Activated CD4-positive, alpha-beta T cell treated with anti-CD3 and anti-CD28 coated beads, Interleukin-2, amount 50 U/mL, for 1 hour (primary cell): ENCODE measurements around the gene TMEM164.

Source experiments
- DNase-seq: peaks from one replicate; pipeline ENCODE4 v3.0.0-alpha.2; 2020

The TMEM164 gene

GRCh38 chrX:110042496-110042895, 39.6 kb downstream of the TMEM164 start:
- DNase-seq: no peak

DNA sequence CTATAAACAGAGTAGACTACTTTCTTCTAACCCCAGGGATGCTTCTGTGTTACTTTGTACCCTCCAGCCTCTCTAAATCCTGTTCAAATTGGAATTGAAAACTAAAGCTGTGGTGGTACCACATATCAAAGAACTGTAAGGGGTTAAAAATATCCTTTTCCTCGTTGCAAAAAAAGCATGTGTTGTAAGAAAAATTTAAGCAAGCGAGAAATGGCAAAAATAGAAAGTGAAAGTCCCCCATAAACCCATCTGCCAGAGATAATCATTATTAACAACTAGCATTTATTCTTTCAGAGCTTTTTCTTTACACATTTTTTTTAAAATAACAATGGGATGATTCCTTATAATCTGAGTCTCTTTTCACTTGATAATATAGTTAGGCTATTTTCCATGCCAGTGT, 40.6 kb downstream of the TMEM164 start:
- no peak for DNase-seq

- no peak for DNase-seq
Measured at GRCh38 chrX:110044346-110045249, 41.7 kb downstream of the TMEM164 start.

DNA sequence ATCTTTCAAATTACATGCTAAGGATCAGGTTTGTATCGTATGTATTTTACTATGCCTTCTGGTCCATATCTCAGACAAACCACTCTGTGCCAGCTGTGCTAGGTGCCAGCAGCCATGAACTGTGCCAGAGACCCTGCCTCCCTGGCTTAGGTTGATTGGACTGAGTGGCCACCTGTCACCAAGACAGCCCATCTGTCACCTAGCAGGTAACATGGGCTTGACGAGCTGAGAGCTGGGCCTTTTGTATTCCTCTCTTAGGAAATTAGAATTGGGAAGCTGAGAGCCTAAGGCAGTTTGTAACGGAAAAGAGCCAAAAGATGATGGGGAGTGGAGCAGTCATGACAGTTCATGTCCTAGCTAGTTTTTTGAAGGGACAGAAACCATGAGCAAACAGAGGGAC, 42.5 kb downstream of the TMEM164 start:
- DNase-seq: no peak

DNA sequence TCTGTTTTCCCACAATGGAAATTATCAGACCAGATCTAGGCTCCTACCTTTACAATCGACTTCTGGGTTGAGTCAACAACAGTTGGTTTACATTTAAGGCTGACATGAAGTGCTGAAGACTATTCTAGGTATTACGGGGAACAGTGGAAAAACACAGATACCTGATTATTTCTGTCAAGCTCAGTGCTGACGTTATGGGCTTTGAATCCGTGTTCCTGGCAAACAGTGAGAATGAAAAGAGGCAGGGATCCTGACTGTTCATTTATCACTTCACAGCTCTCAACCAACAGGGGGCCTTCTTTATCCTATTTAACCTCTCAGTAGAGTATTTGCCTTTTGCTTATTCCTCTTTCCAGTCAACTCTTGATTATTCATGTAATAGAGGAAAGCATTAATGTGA, 43.1 kb downstream of the TMEM164 start:
- DNase-seq: no peak

DNA sequence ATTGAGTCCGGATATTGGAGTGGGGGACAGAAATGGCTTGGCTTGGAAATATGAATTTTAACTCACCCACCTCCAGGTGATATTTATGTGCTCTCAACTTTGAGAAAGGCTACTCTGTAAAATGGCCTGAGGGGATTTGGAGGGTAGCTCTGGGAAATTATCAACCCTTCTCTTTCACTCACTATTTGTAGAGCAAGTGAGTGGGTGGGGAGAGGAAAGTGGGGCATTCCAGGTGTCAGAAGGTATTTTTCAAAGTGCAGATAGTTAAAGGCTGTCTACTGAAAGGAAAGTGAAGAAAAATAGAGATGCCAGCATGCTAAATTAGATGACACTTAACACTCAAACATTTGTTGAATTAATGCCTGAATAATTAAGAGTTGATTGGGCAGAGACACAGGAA, 44.1 kb downstream of the TMEM164 start:
- DNase-seq: no peak

DNA sequence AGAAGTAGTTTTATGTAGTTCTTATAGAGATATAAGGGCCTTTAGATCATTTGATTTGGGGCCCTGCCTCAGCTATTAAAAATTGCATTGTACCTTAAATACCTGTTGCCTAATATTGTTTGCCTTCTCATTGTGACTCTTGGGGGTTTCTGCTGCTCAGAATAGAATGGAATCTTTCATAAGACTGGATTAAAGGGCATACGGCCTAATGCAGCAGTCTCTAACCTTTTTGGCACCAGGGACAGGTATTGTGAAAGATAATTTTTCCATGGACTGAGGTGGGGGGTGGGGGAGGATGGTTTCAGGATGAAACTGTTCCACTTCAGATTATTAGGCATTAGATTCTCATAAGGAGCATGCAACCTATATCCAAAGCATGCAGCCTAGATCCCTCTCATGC, 46.2 kb downstream of the TMEM164 start:
- no peak for DNase-seq

DNA sequence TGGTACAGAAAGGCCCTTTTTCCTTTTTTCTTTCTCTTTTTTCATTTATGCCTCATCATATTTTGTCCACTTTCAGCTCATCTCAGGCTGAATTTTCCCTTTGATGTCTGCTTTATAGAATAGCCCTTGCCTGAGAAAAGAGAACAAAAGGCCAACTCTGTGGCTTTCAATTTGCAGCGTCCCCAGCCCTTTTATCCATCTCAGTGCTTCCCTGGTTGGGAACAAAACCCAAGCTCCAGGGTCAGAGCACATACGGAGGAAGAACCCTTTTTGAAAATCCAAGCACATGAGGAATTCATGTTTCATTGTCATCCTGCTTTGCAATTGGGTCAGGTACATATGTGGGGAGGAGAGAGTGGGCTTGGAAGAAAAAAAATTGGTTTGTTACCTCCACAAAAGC, 47.5 kb downstream of the TMEM164 start:
- no peak for DNase-seq

GRCh38 chrX:110050901-110051300, 48.0 kb downstream of the TMEM164 start:
- no peak for DNase-seq

- DNase-seq: no peak
Measured at GRCh38 chrX:110051559-110051958, 48.6 kb downstream of the TMEM164 start.

DNA sequence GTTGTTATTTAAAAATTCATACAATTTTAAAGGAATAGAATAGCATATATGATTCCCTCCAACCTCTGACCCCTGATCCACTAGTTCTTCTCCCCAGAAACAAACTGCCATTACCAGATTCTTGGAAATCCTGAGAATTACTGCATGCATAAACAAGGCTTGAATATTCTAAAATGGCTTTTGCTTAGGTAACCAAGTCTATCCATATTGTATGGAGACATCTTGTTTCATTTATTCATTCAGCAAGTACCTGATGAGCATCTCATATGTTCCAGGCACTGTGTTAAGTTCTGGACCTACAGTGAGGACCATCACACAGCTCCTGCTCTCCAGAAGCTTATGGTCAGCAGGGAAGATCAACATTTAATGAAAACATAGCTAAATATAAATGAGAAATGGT, 49.4 kb downstream of the TMEM164 start:
- DNase-seq: no peak

- DNase-seq: no peak
Measured at GRCh38 chrX:110053453-110053852, 50.5 kb downstream of the TMEM164 start.

- DNase-seq: no peak
Measured at GRCh38 chrX:110055616-110056015, 52.7 kb downstream of the TMEM164 start.

DNA sequence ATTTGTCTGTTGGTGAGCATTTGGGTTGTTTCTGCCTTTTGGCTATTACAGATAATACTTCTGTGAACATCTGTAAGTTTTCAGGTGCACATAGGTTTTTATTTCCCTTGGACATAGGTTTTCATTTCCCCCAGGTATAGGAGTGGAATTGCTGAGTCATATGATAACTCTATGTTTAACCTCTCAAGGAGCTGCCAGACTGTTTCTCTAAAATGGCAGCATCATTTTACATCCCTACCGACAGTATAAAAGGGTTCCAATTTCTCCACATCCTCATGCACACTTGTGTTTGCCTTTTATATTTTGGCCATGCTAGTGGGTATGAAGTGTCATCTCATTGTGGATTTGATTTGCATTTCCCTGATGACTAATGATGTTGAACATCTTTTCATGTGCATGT, 53.5 kb downstream of the TMEM164 start:
- DNase-seq: no peak

DNA sequence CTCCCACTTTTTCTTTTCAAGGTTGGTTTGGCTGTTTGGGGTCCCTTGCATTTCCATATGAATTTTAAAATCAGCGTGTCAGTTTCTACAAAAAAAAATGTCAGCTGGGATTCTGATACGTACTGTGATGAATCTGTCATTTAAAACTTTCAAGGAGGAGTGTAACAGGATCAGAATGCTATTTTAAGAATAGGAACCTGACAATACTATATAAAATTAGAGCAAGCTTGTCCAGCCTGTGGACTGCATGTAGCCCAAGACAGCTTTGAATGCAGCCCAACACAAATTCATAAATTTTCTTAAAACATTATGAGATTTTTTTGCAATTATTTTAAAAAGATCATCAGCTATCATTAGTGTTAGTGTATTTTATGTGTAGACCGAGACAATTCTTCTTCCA, 56.5 kb downstream of the TMEM164 start:
- no peak for DNase-seq

GRCh38 chrX:110060317-110060716, 57.4 kb downstream of the TMEM164 start:
- no peak for DNase-seq

- DNase-seq: no peak
Measured at GRCh38 chrX:110060846-110061537, 58.1 kb downstream of the TMEM164 start.

DNA sequence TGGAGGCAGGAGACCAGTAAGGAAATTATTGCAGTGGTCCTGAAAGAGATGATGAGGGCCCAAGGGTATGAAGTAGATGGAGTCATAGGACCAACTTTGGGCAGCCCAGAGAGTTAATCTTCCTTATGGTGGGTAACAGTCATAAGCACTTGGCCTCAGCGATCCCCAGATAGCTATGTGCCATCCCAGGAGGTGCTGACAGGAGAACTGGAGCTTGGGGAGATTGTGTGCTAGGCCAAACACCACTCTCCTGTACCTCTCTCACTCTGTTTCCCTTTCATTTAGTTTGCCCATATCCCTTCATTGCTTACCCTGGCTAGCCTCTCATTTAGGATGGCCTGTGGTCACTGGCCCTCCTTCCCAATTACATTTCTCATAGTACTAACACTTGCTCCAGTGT, 60.0 kb downstream of the TMEM164 start:
- no peak for DNase-seq

DNA sequence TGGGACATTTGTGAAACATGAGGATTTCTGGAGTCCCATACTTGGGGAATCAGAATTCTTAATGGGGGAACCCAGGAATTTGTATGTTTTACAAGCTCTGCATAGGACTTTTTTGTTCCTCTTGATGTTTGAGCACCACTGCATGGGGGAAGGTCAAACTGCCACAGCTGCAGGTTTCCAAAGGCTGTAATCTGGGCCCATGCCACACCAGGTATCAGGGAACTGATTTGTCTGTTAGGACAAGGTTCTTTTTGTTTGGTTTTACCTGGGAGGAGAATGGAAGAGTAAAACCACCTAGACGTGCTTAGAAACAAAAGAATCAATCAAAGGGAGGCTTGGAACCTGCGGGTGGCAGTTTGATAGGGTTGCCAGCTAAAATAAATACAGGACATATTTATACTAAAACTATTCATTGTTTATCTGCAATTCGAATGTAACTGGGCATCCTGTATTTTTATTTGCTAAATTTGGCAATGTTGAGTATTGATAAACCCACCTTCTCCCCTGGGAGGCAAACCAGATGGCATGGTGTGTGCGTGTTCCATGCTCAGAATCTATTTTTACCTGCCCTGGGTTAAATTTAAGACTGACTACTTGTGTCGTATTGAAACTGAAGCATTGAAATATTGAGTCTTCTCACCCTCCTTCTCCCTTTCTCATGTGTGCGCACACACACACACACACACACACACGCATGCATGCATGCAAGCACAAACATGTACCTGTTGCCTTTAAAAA, 63.7 kb downstream of the TMEM164 start:
- no peak for DNase-seq

GRCh38 chrX:110070970-110071369, 68.1 kb downstream of the TMEM164 start:
- DNase-seq: no peak

DNA sequence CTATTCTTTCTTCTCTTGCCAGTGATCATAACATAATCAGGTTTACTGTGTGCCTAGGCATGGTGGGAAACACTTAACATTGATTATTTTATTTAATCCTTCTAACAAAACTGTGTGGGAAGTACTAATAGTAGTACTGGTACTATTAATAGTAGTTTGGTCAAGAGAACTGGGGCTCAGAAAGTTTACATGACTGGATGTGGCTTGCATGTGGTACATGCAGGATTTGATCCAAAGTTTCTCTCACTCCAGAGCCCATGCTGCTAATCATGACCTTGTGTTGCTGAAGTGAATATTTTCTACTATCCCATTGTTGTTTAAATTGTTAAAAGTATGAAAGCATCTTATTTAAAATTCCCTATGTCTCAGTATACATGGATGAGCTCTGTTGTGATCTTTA, 78.4 kb downstream of the TMEM164 start:
- DNase-seq: no peak

DNA sequence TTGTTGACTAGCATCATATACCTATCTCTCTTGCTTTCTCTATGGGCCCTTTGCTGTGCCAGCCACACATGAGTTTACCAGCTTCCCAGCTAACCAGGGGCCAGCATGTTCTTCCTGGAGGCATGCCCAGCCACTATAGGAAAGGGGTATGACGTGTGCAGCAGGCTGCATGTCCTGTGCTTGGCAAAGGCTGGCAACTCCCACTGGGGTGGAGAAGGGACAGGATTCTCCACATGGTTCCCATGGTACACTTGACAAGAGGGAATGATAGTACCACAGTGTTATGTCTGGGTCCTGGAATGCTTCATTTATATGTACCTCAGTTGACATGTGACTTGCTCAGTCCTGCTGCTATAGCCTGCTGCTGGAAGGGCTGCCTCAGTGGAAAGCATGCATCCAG, 78.8 kb downstream of the TMEM164 start:
- no peak for DNase-seq

GRCh38 chrX:110082161-110082560, 79.2 kb downstream of the TMEM164 start:
- no peak for DNase-seq
